HCT116 (cell line): ENCODE measurements around the gene ADGRF5. TPM values are rescaled to one million over a fixed set of nuclear protein-coding genes. Genes with fewer than 3 reads are reported as not detected.
"Not testable (repeated sequence)": the region's sequence is repeated elsewhere in the genome, so short reads cannot be mapped to it uniquely, and the experiment has no call there.

ENCODE experiments used
- ATAC-seq: fragments of 200-7000 bp; cut with Tn5 transposase; 2 replicates; pipeline ENCODE4 v1.9.1; 2020; ENCODE audit warnings: mild to moderate bottlenecking, moderate library complexity
- BruUV-seq: library from RNA; stranded (reverse); fragments of 400-500 nt; replicated peaks from 2 replicates; lab custom pipeline; 2021; lab: Mats Ljungman, UMichigan
- CTCF ChIA-PET: fragments of 300-600 bp; sonication (Branson Sonifier 250); formaldehyde crosslinking; loops from one replicate; lab custom pipeline; 2021; ENCODE audit warnings: antibody characterized with exemption; lab: Charles Lee
- POLR2A ChIA-PET: fragments of 300-600, 350-600 bp; sonication (Branson Sonifier 250); formaldehyde crosslinking; loops from one replicate; lab custom pipeline; 2021; ENCODE audit warnings: antibody characterized with exemption; lab: Charles Lee
- RAD21 ChIA-PET, 2 experiments: fragments of 300-600 bp; sonication (Branson Sonifier 250); formaldehyde crosslinking; loops; one replicate each; lab custom pipeline; 2023; ENCODE audit warnings: low total read pairs in 2 of 2; ENCODE audit not compliant: uncharacterized antibody in 2 of 2, unreplicated experiment in 2 of 2, low non-redundant PET in 1 of 2; lab: Charles Lee
- DNase-seq: peaks from one replicate; pipeline ENCODE4 v3.0.0-alpha.2; 2010; ENCODE audit warnings: low read depth, low spot score
- H2AFZ ChIP-seq: fragments of 200-600 bp; shearing (Covaris generic), sonication (generic); 2 replicates; pipeline ENCODE4 v1.6.1; 2017; ENCODE audit warnings: low read depth, mixed run types, mixed read lengths, antibody characterized with exemption, low read length; ENCODE audit not compliant: poor library complexity, severe bottlenecking
- H3K27ac ChIP-seq: 2 replicates; pipeline ENCODE4 v1.5.1; 2012; ENCODE audit warnings: low read depth, low read length
- H3K27me3 ChIP-seq: fragments of 200-600 bp; sonication (generic); 2 replicates; pipeline ENCODE4 v1.6.1; 2016; ENCODE audit warnings: mixed run types, low read length, mixed read lengths; ENCODE audit not compliant: insufficient read depth
- H3K36me3 ChIP-seq, 2 experiments: fragments of 200-500 bp in 1 of 2; fragments of 200-600 bp in 1 of 2; sonication (Bioruptor generic) in 1 of 2; sonication (generic) in 1 of 2; 2 replicates each; pipeline versions ENCODE4 v1.5.1 to v1.6.1; 2014 to 2016; ENCODE audit warnings: low read length in 2 of 2, inconsistent platforms in 1 of 2, mixed read lengths in 1 of 2, mixed run types in 1 of 2; ENCODE audit not compliant: insufficient read depth in 2 of 2, control insufficient read depth in 1 of 2
- H3K4me1 ChIP-seq, 2 experiments: fragments of 200-600 bp in 1 of 2; sonication (generic) in 1 of 2; 2 replicates each; pipeline versions ENCODE4 v1.5.1 to v1.6.1; 2012 to 2017; ENCODE audit warnings: low read length in 2 of 2, inconsistent platforms in 1 of 2, mild to moderate bottlenecking in 1 of 2, mixed read lengths in 1 of 2, mixed run types in 1 of 2, moderate library complexity in 1 of 2; ENCODE audit not compliant: insufficient read depth in 2 of 2, control insufficient read depth in 1 of 2
- H3K4me2 ChIP-seq: fragments of 200-600 bp; sonication (generic); 2 replicates; pipeline ENCODE4 v1.6.1; 2017; ENCODE audit warnings: mixed run types, low read length, mixed read lengths
- H3K4me3 ChIP-seq, 2 experiments: fragments of 200-600 bp in 1 of 2; sonication (generic) in 1 of 2; replicated peaks in 1 of 2; 2 replicates each; pipeline ENCODE4 v1.5.1; 2011 to 2016; ENCODE audit warnings: low read length in 2 of 2, control low read depth in 1 of 2, low read depth in 1 of 2, mild to moderate bottlenecking in 1 of 2, mixed read lengths in 1 of 2, mixed run types in 1 of 2
- H3K79me2 ChIP-seq: fragments of 200-600 bp; sonication (generic); 2 replicates; pipeline ENCODE4 v1.6.1; 2017; ENCODE audit warnings: mild to moderate bottlenecking, mixed run types, low read length, moderate library complexity, mixed read lengths; ENCODE audit not compliant: insufficient read depth
- H3K9ac ChIP-seq: fragments of 200-600 bp; sonication (generic); 2 replicates; pipeline ENCODE4 v1.6.1; 2016; ENCODE audit warnings: low read length, mixed read lengths
- H3K9me2 ChIP-seq: fragments of 200-600 bp; sonication (generic), shearing (Covaris generic); 2 replicates; pipeline ENCODE4 v1.6.1; 2017; ENCODE audit warnings: mixed run types, mild to moderate bottlenecking, moderate library complexity; ENCODE audit not compliant: insufficient read depth
- H3K9me3 ChIP-seq, 2 experiments: fragments of 200-500 bp in 1 of 2; fragments of 200-600 bp in 1 of 2; sonication (Bioruptor generic) in 1 of 2; sonication (generic) in 1 of 2; 2 replicates each; pipeline ENCODE4 v1.6.1; 2014 to 2017; ENCODE audit warnings: low read length in 2 of 2, mixed read lengths in 2 of 2, inconsistent platforms in 1 of 2, low read depth in 1 of 2, mild to moderate bottlenecking in 1 of 2, mixed run types in 1 of 2, moderate library complexity in 1 of 2; ENCODE audit not compliant: control insufficient read depth in 1 of 2, insufficient read depth in 1 of 2
- H4K20me1 ChIP-seq: fragments of 200-600 bp; sonication (generic), shearing (Covaris generic); 2 replicates; pipeline ENCODE4 v1.6.1; 2017; ENCODE audit warnings: mixed run types, mild to moderate bottlenecking, moderate library complexity; ENCODE audit not compliant: insufficient read depth
- EZH2phosphoT487 ChIP-seq: fragments of 200-600 bp; IDR thresholded peaks from 2 replicates; pipeline ENCODE4 v1.6.1; 2018; ENCODE audit warnings: antibody characterized with exemption, borderline replicate concordance
- FOSL1 ChIP-seq: IDR thresholded peaks from 2 replicates; pipeline ENCODE4 v1.6.1; 2012; ENCODE audit warnings: low read depth
- MAX ChIP-seq: IDR thresholded peaks from 2 replicates; pipeline ENCODE4 v1.6.1; 2012
- REST ChIP-seq: IDR thresholded peaks from 2 replicates; pipeline ENCODE4 v1.6.1; 2012; ENCODE audit warnings: low read depth
- SIN3A ChIP-seq: IDR thresholded peaks from 2 replicates; pipeline ENCODE4 v1.6.1; 2012; ENCODE audit warnings: low read depth
- ZBTB33 ChIP-seq: IDR thresholded peaks from 2 replicates; pipeline ENCODE4 v1.6.1; 2011; ENCODE audit warnings: mild to moderate bottlenecking, low read length, moderate library complexity; ENCODE audit not compliant: insufficient replicate concordance; ENCODE audit errors: extremely low read depth
- ZFX ChIP-seq: fragments of 450-650 bp; IDR thresholded peaks from 2 replicates; pipeline ENCODE4 v1.6.1; 2017
- intact Hi-C: fragments of 100-400 bp; cut with micrococcal nuclease; formaldehyde crosslinking; loops from 2 replicates; pipeline ENCODE4 v1.10.0; 2022
- total RNA-seq: library from RNA; stranded (reverse); gene quantifications from one replicate; pipeline ENCODE4 v1.2.1, GENCODE V29; 2021; ENCODE audit not compliant: unreplicated experiment

The ADGRF5 gene
- total RNA-seq, 1 experiment from 2014 or later: 0.17 TPM

GRCh38 chr6:46838033-46838432 is 83.7 kb downstream of the ADGRF5 start (continued):
- TF ChIP-seq ZBTB33: no peak
- TF ChIP-seq EZH2phosphoT487: no peak
- TF ChIP-seq ZFX: no peak
- no peak for TF ChIP-seq REST
- no peak for TF ChIP-seq FOSL1
- TF ChIP-seq SIN3A: no peak
- no peak for TF ChIP-seq MAX
- TF ChIP-seq, all 23 proteins: peak for 0

GRCh38 chr6:46834991-46835390 is 86.7 kb downstream of the ADGRF5 start:
- H3K4me3 ChIP-seq, H3K4me2 ChIP-seq, DNase-seq, ATAC-seq, H3K9me2 ChIP-seq, BruUV-seq, H3K9ac ChIP-seq, H3K27me3 ChIP-seq, CTCF ChIA-PET, H3K79me2 ChIP-seq, H3K9me3 ChIP-seq, H3K27ac ChIP-seq, H4K20me1 ChIP-seq, H3K36me3 ChIP-seq, RAD21 ChIA-PET, intact Hi-C loops, H2AFZ ChIP-seq, H3K4me1 ChIP-seq, POLR2A ChIA-PET: not testable (repeated sequence)

- H4K20me1 ChIP-seq, H3K27me3 ChIP-seq, H3K36me3 ChIP-seq, RAD21 ChIA-PET, H3K9me2 ChIP-seq, H3K9me3 ChIP-seq, H3K4me2 ChIP-seq, H3K79me2 ChIP-seq, ATAC-seq, H3K4me3 ChIP-seq, CTCF ChIA-PET, DNase-seq, POLR2A ChIA-PET, BruUV-seq, H3K4me1 ChIP-seq, H3K9ac ChIP-seq, H3K27ac ChIP-seq, intact Hi-C loops, H2AFZ ChIP-seq: not testable (repeated sequence)
These were observed 87.4 kb downstream of the ADGRF5 start for GRCh38 chr6:46834257-46834916.
